HepG2 (cell line): Measurements from ENCODE around the gene ENTREP1. TPM values are rescaled to one million over a fixed set of nuclear protein-coding genes. Genes with fewer than 3 reads are reported as not detected.

Experiments
- ATAC-seq: fragments of 200-7000 bp; cut with Tn5 transposase; 3 replicates; pipeline ENCODE4 v1.9.1; 2020; ENCODE audit warnings: mild to moderate bottlenecking, moderate library complexity
- BruUV-seq: library from RNA; stranded (reverse); fragments of 400-500 nt; replicated peaks from 2 replicates; lab custom pipeline; 2021; lab: Mats Ljungman, UMichigan
- CTCF ChIA-PET: fragments of 300-600 bp; formaldehyde crosslinking; extraction: SDS; loops from one replicate; lab custom pipeline; 2021; ENCODE audit warnings: low total read pairs, inconsistent platforms, low intra/inter-chr PET ratio; lab: Yijun Ruan, JAX
- POLR2A ChIA-PET: fragments of 350-600 bp; sonication (Branson Sonifier 250); formaldehyde crosslinking; loops from one replicate; lab custom pipeline; 2020; ENCODE audit warnings: antibody characterized with exemption, inconsistent platforms; lab: Yijun Ruan, JAX
- DNase-seq: peaks from one replicate; pipeline ENCODE4 v3.0.0-alpha.2; 2015; ENCODE audit warnings: low spot score
- FAIRE-seq: peaks from 3 replicates; lab custom pipeline; 2011; peaks lifted over from hg19 to GRCh38; lab: Jason Lieb, UNC
- H2AFZ ChIP-seq: one replicate; pipeline ENCODE4 v1.6.1; 2011; ENCODE audit warnings: low read length, inconsistent platforms
- H3K27ac ChIP-seq: fragments of 300-600 bp; 3 replicates; pipeline ENCODE4 v1.8.0; 2011; ENCODE audit warnings: mixed run types, mild to moderate bottlenecking, mixed read lengths, low read length, inconsistent platforms; ENCODE audit not compliant: insufficient read depth; ENCODE audit errors: extremely low read length
- H3K27me3 ChIP-seq, 2 experiments: fragments of 200-600 bp in 1 of 2; 2 replicates in 1 of 2; 3 replicates in 1 of 2; pipeline versions ENCODE4 v1.6.0 to v1.8.0; 2011; ENCODE audit warnings: low read length in 2 of 2, mild to moderate bottlenecking in 2 of 2, moderate library complexity in 2 of 2, inconsistent platforms in 1 of 2; ENCODE audit not compliant: insufficient read depth in 2 of 2, control insufficient read depth in 1 of 2
- H3K36me3 ChIP-seq, 2 experiments: fragments of 200-600 bp in 1 of 2; replicated peaks in 1 of 2; 2 replicates in 1 of 2; 3 replicates in 1 of 2; pipeline versions ENCODE4 v1.5.1 to v1.8.0; 2011; ENCODE audit warnings: low read length in 2 of 2, inconsistent platforms in 1 of 2; ENCODE audit not compliant: insufficient read depth in 2 of 2, control insufficient read depth in 1 of 2
- H3K4me1 ChIP-seq: 2 replicates; pipeline ENCODE4 v1.5.1; 2012; ENCODE audit warnings: low read length, inconsistent platforms; ENCODE audit not compliant: insufficient read depth
- H3K4me2 ChIP-seq: 2 replicates; pipeline ENCODE4 v1.6.0; 2011; ENCODE audit warnings: low read depth, low read length, inconsistent platforms
- H3K4me3 ChIP-seq, 3 experiments: fragments of 200-600 bp in 1 of 3; sonication (generic), shearing (Covaris generic) in 1 of 3; replicated peaks in 1 of 3; 2 replicates each; pipeline ENCODE4 v1.5.1; 2011 to 2016; ENCODE audit warnings: low read length in 3 of 3, inconsistent platforms in 2 of 3, low read depth in 2 of 3, mild to moderate bottlenecking in 2 of 3, control low read depth in 1 of 3, mixed read lengths in 1 of 3; ENCODE audit not compliant: insufficient read depth in 1 of 3
- H3K79me2 ChIP-seq: one replicate; pipeline ENCODE4 v1.6.1; 2011; ENCODE audit warnings: low read length, inconsistent platforms; ENCODE audit not compliant: insufficient read depth
- H3K9ac ChIP-seq: 2 replicates; pipeline ENCODE4 v1.6.0; 2011; ENCODE audit warnings: mild to moderate bottlenecking, low read depth, low read length, inconsistent platforms; ENCODE audit not compliant: insufficient read depth
- H3K9me3 ChIP-seq: 2 replicates; pipeline ENCODE4 v1.5.1; 2012; ENCODE audit warnings: mild to moderate bottlenecking, low read length
- H4K20me1 ChIP-seq: 2 replicates; pipeline ENCODE4 v1.6.0; 2011; ENCODE audit warnings: inconsistent platforms, mild to moderate bottlenecking, low read length, moderate library complexity; ENCODE audit not compliant: insufficient read depth
- CTCF ChIP-seq: sonication (generic); formaldehyde crosslinking; IDR thresholded peaks from 2 replicates; pipeline ENCODE4 v1.5.0; 2020; ENCODE audit warnings: mild to moderate bottlenecking, missing genetic modification reagents, moderate library complexity
- E2F1 ChIP-seq: sonication (generic); formaldehyde crosslinking; IDR thresholded peaks from 2 replicates; pipeline ENCODE4 v1.5.0; 2020; ENCODE audit warnings: missing genetic modification reagents
- GPBP1L1 ChIP-seq: sonication (generic); formaldehyde crosslinking; IDR thresholded peaks from 2 replicates; pipeline ENCODE4 v1.5.0; 2020; ENCODE audit warnings: mild to moderate bottlenecking, missing genetic modification reagents
- MAF1 ChIP-seq: sonication (generic); formaldehyde crosslinking; IDR thresholded peaks from 2 replicates; pipeline ENCODE4 v1.5.0; 2020; ENCODE audit warnings: missing genetic modification reagents, borderline replicate concordance
- MYC ChIP-seq: sonication (generic); formaldehyde crosslinking; IDR thresholded peaks from 2 replicates; pipeline ENCODE4 v1.9.0; 2021; ENCODE audit warnings: missing genetic modification reagents, borderline replicate concordance
- NFKBIZ ChIP-seq: IDR thresholded peaks from 2 replicates; pipeline ENCODE4 v1.6.1; 2018; ENCODE audit warnings: missing genetic modification reagents, missing compliant biosample characterization
- NR2F1 ChIP-seq, 2 experiments: fragments of 450-650 bp in 1 of 2; formaldehyde crosslinking in 1 of 2; IDR thresholded peaks; 2 replicates each; pipeline versions ENCODE4 v1.5.0 to v1.6.1; 2016 to 2020; ENCODE audit warnings: mild to moderate bottlenecking in 1 of 2, missing compliant biosample characterization in 1 of 2, missing genetic modification reagents in 1 of 2, moderate library complexity in 1 of 2
- PATZ1 ChIP-seq: sonication (generic); formaldehyde crosslinking; IDR thresholded peaks from 2 replicates; pipeline ENCODE4 v1.4.0; 2020; ENCODE audit warnings: missing genetic modification reagents
- RAD21 ChIP-seq: fragments of 450-650 bp; formaldehyde crosslinking; IDR thresholded peaks from 2 replicates; pipeline ENCODE4 v1.5.0; 2020; ENCODE audit warnings: mild to moderate bottlenecking
- SMC3 ChIP-seq: IDR thresholded peaks from 2 replicates; pipeline ENCODE4 v1.6.1; 2011; ENCODE audit warnings: low read length, improper control_type of control experiment
- STAG1 ChIP-seq: sonication (generic); formaldehyde crosslinking; IDR thresholded peaks from 2 replicates; pipeline ENCODE4 v1.4.0; 2020; ENCODE audit warnings: missing genetic modification reagents
- STAT5B ChIP-seq: sonication (generic); formaldehyde crosslinking; IDR thresholded peaks from 2 replicates; pipeline ENCODE4 v1.4.0; 2020; ENCODE audit warnings: missing genetic modification reagents
- TEAD3 ChIP-seq: optimal IDR thresholded peaks from 2 replicates; pipeline ENCODE3; 2016; ENCODE audit warnings: borderline replicate concordance
- TSC22D2 ChIP-seq: sonication (generic); formaldehyde crosslinking; IDR thresholded peaks from 2 replicates; pipeline ENCODE4 v1.5.1; 2020; ENCODE audit warnings: missing genetic modification reagents, mild to moderate bottlenecking, borderline replicate concordance
- XRCC5 ChIP-seq: fragments of 200-400 bp; formaldehyde crosslinking; optimal IDR thresholded peaks from 2 replicates; pipeline ENCODE3; 2017; ENCODE audit warnings: mild to moderate bottlenecking, low read length
- ZNF567 ChIP-seq: sonication (generic); formaldehyde crosslinking; IDR thresholded peaks from 2 replicates; pipeline ENCODE4 v1.8.1; 2023; ENCODE audit warnings: mild to moderate bottlenecking, missing genetic modification reagents, borderline replicate concordance
- WGBS: methylation state at CpG from one replicate; pipeline ENCODE4 v1.1.6; 2017; ENCODE audit warnings: low lambda C conversion rate; 5-methylcytosine and 5-hydroxymethylcytosine counted together
- in situ Hi-C: cut with HindIII; loops from 2 replicates; pipeline ENCODE4 v1.10.0; 2017; ENCODE audit warnings: low pct_unique_long_range_greater_than_20kb; ENCODE audit not compliant: extremely low pct_ligation_motif_present
- intact Hi-C: fragments of 100-400 bp; cut with micrococcal nuclease; formaldehyde crosslinking; loops from one replicate; pipeline ENCODE4 v1.10.0; 2022; ENCODE audit not compliant: unreplicated experiment
- polyA plus RNA-seq, 8 experiments: library from polyadenylated mRNA; depleted of rRNA in 3 of 8; stranded (reverse) in 7 of 8; unstranded in 1 of 8; fragments of >200 nt; fragmentation: Illumina TruSeq in 4 of 8; extraction: Trizol in 4 of 8; gene quantifications; 2 replicates each; pipeline versions ENCODE4 v1.2.1 to v1.2.3, GENCODE V29; 2011 to 2016; ENCODE audit warnings: low read depth in 4 of 8, missing spikeins in 1 of 8, mixed read lengths in 1 of 8; ENCODE audit not compliant: insufficient read depth in 1 of 8
- total RNA-seq, 5 experiments: library from RNA; depleted of rRNA; stranded (reverse); fragments of >200 nt; fragmentation: Illumina TruSeq; extraction: Trizol; gene quantifications; 2 replicates each; pipeline ENCODE4 v1.2.3, GENCODE V29; 2016; ENCODE audit warnings: low read depth in 1 of 5

ENTREP1 gene
- total and polyA plus RNA-seq, 2 of the 13 experiments (the other 11 are each of a cell fraction or from before 2014, with no cell fraction given), result not detected

GRCh38 chr9:69421908-69422801 lies 97.1 kb downstream of the ENTREP1 start:
- Histone ChIP-seq H3K4me2 (no peak overlapping the region), H3K4me3 (no peak overlapping the region), H3K9me3 (no peaks in the 10 kb centered on the region), H3K4me1 (no peaks in the 10 kb centered on the region), H3K79me2 (no peaks in the 10 kb centered on the region), H4K20me1 (no peaks in the 10 kb centered on the region), H3K36me3 (no peaks in the 10 kb centered on the region), H2AFZ (no peak overlapping the region), H3K27me3 (peaks cover 0 to 4% of the 10 kb centered on the region in 2 experiments; a peak in 1 of 5 replicates), H3K9ac (no peak overlapping the region), H3K27ac (no peak overlapping the region)
- FAIRE-seq (peak; percentile 79), DNase-seq (peak; percentile 48), ATAC-seq (peak; percentile 85)
- peak; percentile 85 for TF ChIP-seq RAD21 (CRISPR knock-in tag)
- no peak for TF ChIP-seq ZNF567 (CRISPR knock-in tag)
- no peak for TF ChIP-seq NR2F1 (CRISPR knock-in tag; IDR thresholded peaks at IDR 0.05)
- no peak for TF ChIP-seq E2F1
- TF ChIP-seq PATZ1, result peak; percentile 42
- TF ChIP-seq TSC22D2 (CRISPR knock-in tag), result peak; percentile 49; the same call in 1 of the 2 replicates
- TF ChIP-seq MYC (CRISPR knock-in tag), result no peak
- no peak for TF ChIP-seq STAT5B
- no peak for TF ChIP-seq NFKBIZ (CRISPR knock-in tag)
- peak; percentile 94 for TF ChIP-seq STAG1 (CRISPR knock-in tag)
- peak; percentile 41 for TF ChIP-seq XRCC5
- TF ChIP-seq SMC3, result peak; percentile 97
- no peak for TF ChIP-seq TEAD3 (CRISPR knock-in tag)
- no peak for TF ChIP-seq GPBP1L1 (CRISPR knock-in tag)
- TF ChIP-seq CTCF (CRISPR knock-in tag), result peak; percentile 89
- no peak for TF ChIP-seq MAF1
- BruUV-seq, result no TSS peak
- 31% methylated on average over 13 of the region's 16 CpGs for WGBS
- intact Hi-C loops, result loop anchor here (2.0 to 10.0 kb wide), 4 partner anchors 233 to 511 kb away; no protein-coding TSS in a partner anchor
- ChIA-PET CTCF (interaction anchor here (0.9 to 4.6 kb wide), 4 partner anchors 121 to 498 kb away, joined by 3 to 87 read pairs (median 4); no protein-coding TSS in a partner anchor), POLR2A (no interaction called here)
- in situ Hi-C loops, result loop anchor here (5.0 kb wide), 1 partner anchor 125 kb away; no protein-coding TSS in a partner anchor
